ENCODE data around the gene PHACTR1. TPM values are rescaled to one million over a fixed set of nuclear protein-coding genes. Genes with fewer than 3 reads are reported as not detected.

The PHACTR1 gene
- total and polyA plus RNA-seq, 9 of the 15 experiments (the other 6 are each of a cell fraction or from before 2014, with no cell fraction given), result 11.5 to 32.6 (median 22.0) TPM

DNA sequence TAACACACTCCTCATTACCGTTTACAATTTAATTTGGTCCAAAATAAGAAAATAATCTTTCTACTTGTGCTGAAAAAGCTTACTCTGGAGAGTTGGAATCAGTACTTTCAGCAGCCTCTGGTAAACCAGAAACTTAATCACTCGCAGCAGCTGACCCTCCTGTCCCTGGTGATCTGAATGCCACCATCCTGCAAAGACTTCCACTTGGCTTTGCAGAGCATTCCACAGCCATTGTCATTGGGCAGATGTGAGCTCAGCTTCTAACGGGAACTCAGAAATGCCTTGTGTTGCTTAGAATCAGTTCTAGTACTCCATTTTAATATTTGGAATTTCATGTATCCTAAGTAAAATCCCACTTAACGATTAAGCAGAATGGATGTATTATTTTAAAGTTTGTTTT, 59.7 kb downstream of the PHACTR1 start:
- Histone ChIP-seq H3K27ac (ENCODE audit: extremely low read depth, low read depth, low read length) (no peak overlapping the region), H3K9me3 (replicated peaks; ENCODE audit: control insufficient read depth, insufficient read depth, low read depth, low read length) (no peaks in the 10 kb centered on the region), H3K9me1 (ENCODE audit: control insufficient read depth, insufficient read depth, low read length) (no peaks in the 10 kb centered on the region), H3K9ac (ENCODE audit: insufficient read depth in 1 of 2, low read depth in 2 of 2, low read length in 2 of 2) (no peak overlapping the region), H3K36me3 (ENCODE audit: control insufficient read depth, insufficient read depth, low read length) (no peaks in the 10 kb centered on the region), H3K79me2 (ENCODE audit: control insufficient read depth, insufficient read depth, low read length) (no peaks in the 10 kb centered on the region), H3K4me1 (replicated peaks in 1 of 2; ENCODE audit: control insufficient read depth in 2 of 2, insufficient read depth in 2 of 2, low read length in 2 of 2) (no peaks in the 10 kb centered on the region), H2AFZ (ENCODE audit: low read depth, low read length) (no peak overlapping the region), H3K4me2 (ENCODE audit: insufficient read depth, low read length) (no peak overlapping the region), H4K20me1 (replicated peaks; ENCODE audit: control insufficient read depth, insufficient read depth, low read length) (no peaks in the 10 kb centered on the region), H3K27me3 (ENCODE audit: control insufficient read depth in 2 of 2, insufficient read depth in 2 of 2, low read length in 2 of 2) (no peaks in the 10 kb centered on the region), H3K4me3 (no peak overlapping the region)
- CTCF ChIA-PET (ENCODE audit: low intra/inter-chr PET ratio), result no interaction called here
- POLR2A ChIA-PET, result interaction anchor here (0.6 kb wide), 1 partner anchor 17 kb away, joined by 3 read pairs; no protein-coding TSS in a partner anchor
- in situ Hi-C loops (cut with MboI) (no loop called here), intact Hi-C loops (cut with micrococcal nuclease) (no loop called here)
- BruUV-seq (replicated peaks), result no TSS peak
- WGBS (ENCODE audit: insufficient coverage, low coverage, missing lambda C conversion rate), result 0% methylated on average over 4 of the region's 4 CpGs
- ATAC-seq (no peak), FAIRE-seq (no peak), DNase-seq (ENCODE audit: extremely low read depth in 1 of 4, low spot score in 3 of 4) (no peak)
- no peak for TF ChIP-seq PHF20 (IDR thresholded peaks at IDR 0.05; ENCODE audit: partially characterized antibody)
- TF ChIP-seq, protein P1, sequence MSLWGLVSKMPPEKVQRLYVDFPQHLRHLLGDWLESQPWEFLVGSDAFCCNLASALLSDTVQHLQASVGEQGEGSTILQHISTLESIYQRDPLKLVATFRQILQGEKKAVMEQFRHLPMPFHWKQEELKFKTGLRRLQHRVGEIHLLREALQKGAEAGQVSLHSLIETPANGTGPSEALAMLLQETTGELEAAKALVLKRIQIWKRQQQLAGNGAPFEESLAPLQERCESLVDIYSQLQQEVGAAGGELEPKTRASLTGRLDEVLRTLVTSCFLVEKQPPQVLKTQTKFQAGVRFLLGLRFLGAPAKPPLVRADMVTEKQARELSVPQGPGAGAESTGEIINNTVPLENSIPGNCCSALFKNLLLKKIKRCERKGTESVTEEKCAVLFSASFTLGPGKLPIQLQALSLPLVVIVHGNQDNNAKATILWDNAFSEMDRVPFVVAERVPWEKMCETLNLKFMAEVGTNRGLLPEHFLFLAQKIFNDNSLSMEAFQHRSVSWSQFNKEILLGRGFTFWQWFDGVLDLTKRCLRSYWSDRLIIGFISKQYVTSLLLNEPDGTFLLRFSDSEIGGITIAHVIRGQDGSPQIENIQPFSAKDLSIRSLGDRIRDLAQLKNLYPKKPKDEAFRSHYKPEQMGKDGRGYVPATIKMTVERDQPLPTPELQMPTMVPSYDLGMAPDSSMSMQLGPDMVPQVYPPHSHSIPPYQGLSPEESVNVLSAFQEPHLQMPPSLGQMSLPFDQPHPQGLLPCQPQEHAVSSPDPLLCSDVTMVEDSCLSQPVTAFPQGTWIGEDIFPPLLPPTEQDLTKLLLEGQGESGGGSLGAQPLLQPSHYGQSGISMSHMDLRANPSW (CRISPR knock-in tag; IDR thresholded peaks at IDR 0.05), result no peak
- no peak for TF ChIP-seq ZNF77 (CRISPR knock-in tag; IDR thresholded peaks at IDR 0.05)
- TF ChIP-seq TCF7 (IDR thresholded peaks at IDR 0.05; ENCODE audit: borderline replicate concordance), result no peak
- no peak for TF ChIP-seq CBFA2T3 (IDR thresholded peaks at IDR 0.05)
- TF ChIP-seq SMARCA4 (IDR thresholded peaks at IDR 0.05), result no peak
- TF ChIP-seq, protein P2, sequence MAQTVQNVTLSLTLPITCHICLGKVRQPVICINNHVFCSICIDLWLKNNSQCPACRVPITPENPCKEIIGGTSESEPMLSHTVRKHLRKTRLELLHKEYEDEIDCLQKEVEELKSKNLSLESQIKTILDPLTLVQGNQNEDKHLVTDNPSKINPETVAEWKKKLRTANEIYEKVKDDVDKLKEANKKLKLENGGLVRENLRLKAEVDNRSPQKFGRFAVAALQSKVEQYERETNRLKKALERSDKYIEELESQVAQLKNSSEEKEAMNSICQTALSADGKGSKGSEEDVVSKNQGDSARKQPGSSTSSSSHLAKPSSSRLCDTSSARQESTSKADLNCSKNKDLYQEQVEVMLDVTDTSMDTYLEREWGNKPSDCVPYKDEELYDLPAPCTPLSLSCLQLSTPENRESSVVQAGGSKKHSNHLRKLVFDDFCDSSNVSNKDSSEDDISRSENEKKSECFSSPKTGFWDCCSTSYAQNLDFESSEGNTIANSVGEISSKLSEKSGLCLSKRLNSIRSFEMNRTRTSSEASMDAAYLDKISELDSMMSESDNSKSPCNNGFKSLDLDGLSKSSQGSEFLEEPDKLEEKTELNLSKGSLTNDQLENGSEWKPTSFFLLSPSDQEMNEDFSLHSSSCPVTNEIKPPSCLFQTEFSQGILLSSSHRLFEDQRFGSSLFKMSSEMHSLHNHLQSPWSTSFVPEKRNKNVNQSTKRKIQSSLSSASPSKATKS (CRISPR knock-in tag; IDR thresholded peaks at IDR 0.05), result no peak
- no peak for TF ChIP-seq HSF4 (CRISPR knock-in tag; IDR thresholded peaks at IDR 0.05; ENCODE audit: borderline replicate concordance)
- TF ChIP-seq RBM34 (IDR thresholded peaks at IDR 0.05; ENCODE audit: borderline replicate concordance, insufficient read depth, low read length), result no peak
- TF ChIP-seq, protein P3, sequence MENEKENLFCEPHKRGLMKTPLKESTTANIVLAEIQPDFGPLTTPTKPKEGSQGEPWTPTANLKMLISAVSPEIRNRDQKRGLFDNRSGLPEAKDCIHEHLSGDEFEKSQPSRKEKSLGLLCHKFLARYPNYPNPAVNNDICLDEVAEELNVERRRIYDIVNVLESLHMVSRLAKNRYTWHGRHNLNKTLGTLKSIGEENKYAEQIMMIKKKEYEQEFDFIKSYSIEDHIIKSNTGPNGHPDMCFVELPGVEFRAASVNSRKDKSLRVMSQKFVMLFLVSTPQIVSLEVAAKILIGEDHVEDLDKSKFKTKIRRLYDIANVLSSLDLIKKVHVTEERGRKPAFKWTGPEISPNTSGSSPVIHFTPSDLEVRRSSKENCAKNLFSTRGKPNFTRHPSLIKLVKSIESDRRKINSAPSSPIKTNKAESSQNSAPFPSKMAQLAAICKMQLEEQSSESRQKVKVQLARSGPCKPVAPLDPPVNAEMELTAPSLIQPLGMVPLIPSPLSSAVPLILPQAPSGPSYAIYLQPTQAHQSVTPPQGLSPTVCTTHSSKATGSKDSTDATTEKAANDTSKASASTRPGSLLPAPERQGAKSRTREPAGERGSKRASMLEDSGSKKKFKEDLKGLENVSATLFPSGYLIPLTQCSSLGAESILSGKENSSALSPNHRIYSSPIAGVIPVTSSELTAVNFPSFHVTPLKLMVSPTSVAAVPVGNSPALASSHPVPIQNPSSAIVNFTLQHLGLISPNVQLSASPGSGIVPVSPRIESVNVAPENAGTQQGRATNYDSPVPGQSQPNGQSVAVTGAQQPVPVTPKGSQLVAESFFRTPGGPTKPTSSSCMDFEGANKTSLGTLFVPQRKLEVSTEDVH (IDR thresholded peaks at IDR 0.05; ENCODE audit: low read depth, partially characterized antibody), result no peak
- no peak for TF ChIP-seq ZZZ3 (IDR thresholded peaks at IDR 0.05)
- TF ChIP-seq HNRNPK (IDR thresholded peaks at IDR 0.05; ENCODE audit: low read depth, low read length, poor library complexity, severe bottlenecking), result no peak
- TF ChIP-seq ZNF175 (CRISPR knock-in tag; IDR thresholded peaks at IDR 0.05; ENCODE audit: low read depth), result no peak
